Urinary bladder (tissue), 4 donors: ENCODE results near the gene ACAP3. TPM values are rescaled to one million over a fixed set of nuclear protein-coding genes. Genes with fewer than 3 reads are reported as not detected.

Source experiments
- DNase-seq: peaks from one replicate; pipeline ENCODE4 v3.0.0-alpha.2; 2015; ENCODE audit errors: extremely low spot score
- H3K27ac ChIP-seq: one replicate; pipeline ENCODE4 v1.5.1; 2013; ENCODE audit warnings: low read depth, mild to moderate bottlenecking, moderate library complexity
- H3K36me3 ChIP-seq: one replicate; pipeline ENCODE4 v1.6.1; 2013; ENCODE audit warnings: mild to moderate bottlenecking, moderate library complexity; ENCODE audit not compliant: insufficient read depth
- H3K4me1 ChIP-seq: one replicate; pipeline ENCODE4 v1.6.1; 2013; ENCODE audit warnings: mild to moderate bottlenecking, moderate library complexity; ENCODE audit not compliant: insufficient read depth
- H3K4me3 ChIP-seq: one replicate; pipeline ENCODE4 v1.5.1; 2013; ENCODE audit warnings: low read depth, low read length
- WGBS: extraction: QIAGEN DNeasy Blood & Tissue Kit; methylation state at CpG from one replicate; pipeline ENCODE4 v1.1.7; 2013; 5-methylcytosine and 5-hydroxymethylcytosine counted together
- polyA plus RNA-seq: library from polyadenylated mRNA; stranded (reverse); fragments of 200-250 nt; gene quantifications from one replicate; pipeline ENCODE4 v1.2.3, GENCODE V29; 2013
- total RNA-seq: library from RNA; depleted of rRNA; stranded (reverse); fragments of >200 nt; gene quantifications from one replicate; pipeline ENCODE4 v1.2.3, GENCODE V29; 2014
- donor health status: healthy with polysubstance abuse.
- donor health status: healthy.

Gene ACAP3
- total and polyA plus RNA-seq, 2 donors, result 40.2 to 51.2 TPM

GRCh38 chr1:1279028-1279427 is 28.7 kb downstream of the ACAP3 start:
- H3K4me3 ChIP-seq, result no peak overlapping the region
- no peak overlapping the region for H3K27ac ChIP-seq
- no peak for DNase-seq
- H3K4me1 ChIP-seq, result no peaks in the 10 kb centered on the region
- WGBS, result 90% methylated on average over 16 of the region's 17 CpGs
- no peaks in the 10 kb centered on the region for H3K36me3 ChIP-seq

- DNase-seq, result no peak
- H3K36me3 ChIP-seq, result no peaks in the 10 kb centered on the region
- no peaks in the 10 kb centered on the region for H3K4me1 ChIP-seq
- WGBS, result 96% methylated on average over 13 of the region's 13 CpGs
- H3K27ac ChIP-seq, result no peak overlapping the region
- no peak overlapping the region for H3K4me3 ChIP-seq
These were observed 29.1 kb downstream of the ACAP3 start for GRCh38 chr1:1278620-1279019.

- WGBS, result 70% methylated on average over 9 of the region's 9 CpGs
- no peaks in the 10 kb centered on the region for H3K36me3 ChIP-seq
- no peak overlapping the region for H3K4me3 ChIP-seq
- DNase-seq, result no peak
- H3K27ac ChIP-seq, result no peak overlapping the region
- peaks cover 4% of the 10 kb centered on the region for H3K4me1 ChIP-seq
These were observed 31.9 kb downstream of the ACAP3 start for GRCh38 chr1:1275836-1276235.

GRCh38 chr1:1274931-1275431 is 32.7 kb downstream of the ACAP3 start:
- DNase-seq, result no peak
- Histone ChIP-seq H3K4me3 (no peak overlapping the region), H3K36me3 (no peaks in the 10 kb centered on the region), H3K4me1 (peaks cover 4% of the 10 kb centered on the region), H3K27ac (no peak overlapping the region)
- WGBS, result 85% methylated on average over 15 of the region's 15 CpGs

GRCh38 chr1:1274299-1274930 is 33.3 kb downstream of the ACAP3 start:
- no peak for DNase-seq
- H3K4me3 ChIP-seq, result peak overlapping the region; percentile 99
- no peak overlapping the region for H3K27ac ChIP-seq
- 18% methylated on average over 31 of the region's 31 CpGs for WGBS
- no peaks in the 10 kb centered on the region for H3K36me3 ChIP-seq
- peaks cover 4% of the 10 kb centered on the region for H3K4me1 ChIP-seq

- DNase-seq, result peak; percentile 67
- H3K4me1 ChIP-seq, result peaks cover 4% of the 10 kb centered on the region
- H3K36me3 ChIP-seq, result no peaks in the 10 kb centered on the region
- H3K4me3 ChIP-seq, result peak within 1 kb of the TSS; percentile 99
- H3K27ac ChIP-seq, result peak within 1 kb of the TSS; percentile 57
- WGBS, result under 1% methylated on average over 105 of the region's 105 CpGs
These were observed 34.0 kb downstream of the ACAP3 start, which contains the start of gene UBE2J2 for GRCh38 chr1:1273512-1274298. UBE2J2 (minus strand) TSS chr1:1273854; CDS start chr1:1267992, 5,862 bp downstream.

GRCh38 chr1:1273209-1273511 is 34.6 kb downstream of the ACAP3 start:
- Histone ChIP-seq H3K4me3 (peak overlapping the region; percentile 99), H3K4me1 (peaks cover 4% of the 10 kb centered on the region), H3K36me3 (no peaks in the 10 kb centered on the region), H3K27ac (peak overlapping the region; percentile 57)
- DNase-seq, result no peak
- under 1% methylated on average over 31 of the region's 31 CpGs for WGBS

- Histone ChIP-seq H3K36me3 (no peaks in the 10 kb centered on the region), H3K27ac (no peak overlapping the region), H3K4me3 (peak overlapping the region; percentile 99), H3K4me1 (peaks cover 4% of the 10 kb centered on the region)
- no peak for DNase-seq
- WGBS, result 40% methylated on average over 43 of the region's 43 CpGs
These were observed 35.2 kb downstream of the ACAP3 start for GRCh38 chr1:1272341-1273208.

GRCh38 chr1:1270813-1271212 is 36.9 kb downstream of the ACAP3 start:
- no peak overlapping the region for H3K27ac ChIP-seq
- no peak overlapping the region for H3K4me3 ChIP-seq
- peaks cover 4% of the 10 kb centered on the region for H3K4me1 ChIP-seq
- no peak for DNase-seq
- no peaks in the 10 kb centered on the region for H3K36me3 ChIP-seq
- 68% methylated on average over 7 of the region's 7 CpGs for WGBS

- no peak for DNase-seq
- Histone ChIP-seq H3K4me1 (peaks cover 4% of the 10 kb centered on the region), H3K27ac (no peak overlapping the region), H3K36me3 (no peaks in the 10 kb centered on the region), H3K4me3 (no peak overlapping the region)
- 96% methylated on average over 13 of the region's 13 CpGs for WGBS
These were observed 39.4 kb downstream of the ACAP3 start for GRCh38 chr1:1268284-1268682.

- Histone ChIP-seq H3K4me1 (peaks cover 4% of the 10 kb centered on the region), H3K36me3 (no peaks in the 10 kb centered on the region), H3K27ac (no peak overlapping the region), H3K4me3 (no peak overlapping the region)
- DNase-seq, result no peak
- WGBS, result 93% methylated on average over 39 of the region's 39 CpGs
These were observed 40.0 kb downstream of the ACAP3 start for GRCh38 chr1:1267488-1268283.

GRCh38 chr1:1264868-1265272 is 42.9 kb downstream of the ACAP3 start:
- whole genome bisulfite sequencing, result 75% methylated on average over 10 of the region's 10 CpGs
- Histone ChIP-seq H3K27ac (no peak overlapping the region), H3K36me3 (peaks cover 2% of the 10 kb centered on the region), H3K4me3 (no peak overlapping the region), H3K4me1 (no peaks in the 10 kb centered on the region)
- no peak for DNase-seq

GRCh38 chr1:1264026-1264425 is 43.7 kb downstream of the ACAP3 start:
- DNase-seq, result no peak
- 85% methylated on average over 9 of the region's 9 CpGs for WGBS
- Histone ChIP-seq H3K36me3 (peaks cover 2% of the 10 kb centered on the region), H3K4me1 (no peaks in the 10 kb centered on the region), H3K27ac (no peak overlapping the region), H3K4me3 (no peak overlapping the region)
